DND-41 (cell line): Measurements from ENCODE around the gene RBM47.
"Not testable (repeated sequence)": the region's sequence is repeated elsewhere in the genome, so short reads cannot be mapped to it uniquely, and the experiment has no call there.

Experiments used
- EZH2 ChIP-seq: IDR thresholded peaks from 3 replicates; pipeline ENCODE4 v1.6.1; 2012; ENCODE audit warnings: borderline replicate concordance, low read depth, mild to moderate bottlenecking, moderate library complexity, low read length, inconsistent platforms; ENCODE audit not compliant: severe bottlenecking
- TF ChIP-seq, protein P1 (sequence below): IDR thresholded peaks from 2 replicates; pipeline ENCODE4 v1.5.1; 2012; ENCODE audit warnings: borderline replicate concordance, low read length, moderate library complexity, mild to moderate bottlenecking; ENCODE audit not compliant: poor library complexity, severe bottlenecking; ENCODE audit errors: extremely low read depth

DNA sequence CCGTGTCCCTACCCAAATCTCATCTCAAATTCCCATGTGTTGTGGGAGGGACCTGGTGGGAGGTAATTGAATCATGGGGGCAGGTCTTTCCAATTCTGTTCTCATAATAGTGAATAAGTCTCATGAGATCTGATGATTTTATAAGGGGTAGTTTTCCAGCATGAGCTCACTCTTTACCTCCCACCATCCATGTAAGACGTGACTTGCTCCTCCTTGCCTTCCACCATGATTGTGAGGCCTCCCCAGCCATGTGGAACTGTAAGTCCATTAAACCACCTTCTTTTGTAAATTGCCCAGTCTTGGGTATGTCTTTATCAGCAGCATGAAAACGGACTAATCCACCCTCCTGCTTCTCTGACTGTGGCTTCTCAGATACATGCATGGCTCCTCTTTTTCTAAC is 222.2 kb downstream of the RBM47 start:
- TF ChIP-seq, protein P1, sequence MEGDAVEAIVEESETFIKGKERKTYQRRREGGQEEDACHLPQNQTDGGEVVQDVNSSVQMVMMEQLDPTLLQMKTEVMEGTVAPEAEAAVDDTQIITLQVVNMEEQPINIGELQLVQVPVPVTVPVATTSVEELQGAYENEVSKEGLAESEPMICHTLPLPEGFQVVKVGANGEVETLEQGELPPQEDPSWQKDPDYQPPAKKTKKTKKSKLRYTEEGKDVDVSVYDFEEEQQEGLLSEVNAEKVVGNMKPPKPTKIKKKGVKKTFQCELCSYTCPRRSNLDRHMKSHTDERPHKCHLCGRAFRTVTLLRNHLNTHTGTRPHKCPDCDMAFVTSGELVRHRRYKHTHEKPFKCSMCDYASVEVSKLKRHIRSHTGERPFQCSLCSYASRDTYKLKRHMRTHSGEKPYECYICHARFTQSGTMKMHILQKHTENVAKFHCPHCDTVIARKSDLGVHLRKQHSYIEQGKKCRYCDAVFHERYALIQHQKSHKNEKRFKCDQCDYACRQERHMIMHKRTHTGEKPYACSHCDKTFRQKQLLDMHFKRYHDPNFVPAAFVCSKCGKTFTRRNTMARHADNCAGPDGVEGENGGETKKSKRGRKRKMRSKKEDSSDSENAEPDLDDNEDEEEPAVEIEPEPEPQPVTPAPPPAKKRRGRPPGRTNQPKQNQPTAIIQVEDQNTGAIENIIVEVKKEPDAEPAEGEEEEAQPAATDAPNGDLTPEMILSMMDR, result not testable (repeated sequence)
- TF ChIP-seq EZH2, result not testable (repeated sequence)
